Measurements from ENCODE around the gene NTHL1.

The NTHL1 gene

DNA sequence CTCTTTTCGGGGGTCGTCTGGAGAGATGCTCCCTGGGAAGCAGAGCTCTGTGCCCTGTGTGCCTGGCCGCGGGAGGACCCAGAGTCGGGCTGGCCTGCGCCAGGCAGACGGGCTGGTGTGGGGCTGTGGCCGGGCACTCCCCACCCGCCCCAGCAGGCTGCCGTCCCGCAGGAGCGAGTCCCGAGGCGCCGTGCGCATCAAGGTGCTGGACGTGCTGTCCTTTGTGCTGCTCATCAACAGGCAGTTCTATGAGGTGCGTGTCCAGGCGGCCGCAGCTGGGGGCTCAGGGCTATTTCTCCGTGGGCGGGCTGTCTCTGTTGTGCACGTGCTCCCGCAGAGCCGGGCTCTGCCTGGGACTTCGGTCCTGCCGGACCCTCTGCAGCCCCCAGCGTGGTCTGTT, 15.2 kb upstream of the NTHL1 start:
- FAIRE-seq = no peak

DNA sequence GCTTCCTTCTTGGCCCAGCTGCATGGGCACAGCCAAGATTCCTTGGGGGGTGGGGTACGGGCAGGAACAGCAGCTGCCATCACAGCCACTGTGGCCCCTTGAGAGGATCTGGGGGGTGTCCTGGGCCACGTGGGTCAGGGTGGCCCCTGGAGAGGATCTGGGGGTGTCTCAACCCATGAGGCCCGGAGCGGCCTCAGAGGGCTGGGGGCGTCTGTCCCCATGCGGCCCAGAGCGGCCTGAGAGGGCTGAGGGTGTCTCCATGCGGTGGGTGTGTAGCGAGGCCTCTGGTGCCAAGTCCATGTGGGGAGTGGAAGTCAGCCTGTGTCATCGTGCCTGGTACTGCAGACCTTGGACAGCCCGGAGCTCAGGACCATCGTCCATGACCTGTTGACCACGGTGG, 13.9 kb upstream of the NTHL1 start:
- FAIRE-seq = no peak

DNA sequence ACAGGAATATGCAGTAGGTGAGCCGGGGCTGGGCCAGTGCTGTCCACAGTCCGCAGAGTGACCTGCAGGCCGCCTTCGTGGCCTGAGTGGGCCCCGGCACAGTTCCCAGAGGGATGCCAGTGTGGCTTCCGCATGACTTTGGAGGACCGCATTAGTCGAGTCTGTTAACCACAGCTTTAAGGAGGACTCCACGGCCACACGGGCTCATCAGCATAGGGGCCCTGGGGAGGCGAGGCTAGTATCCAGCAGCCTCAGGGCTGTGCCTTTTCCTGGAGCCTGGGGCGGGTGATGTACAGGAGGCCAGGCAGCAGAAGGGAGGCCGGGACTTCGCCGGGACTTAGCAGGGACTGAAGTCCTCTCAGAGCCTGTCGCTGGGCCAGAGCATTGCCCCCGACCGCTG, 13.4 kb upstream of the NTHL1 start:
- no peak for FAIRE-seq

GRCh38 chr16:2060346-2060745, 12.7 kb upstream of the NTHL1 start:
- FAIRE-seq = no peak

- no peak for FAIRE-seq
Measured at GRCh38 chr16:2058872-2059271, 11.2 kb upstream of the NTHL1 start.

GRCh38 chr16:2058420-2058819, 10.8 kb upstream of the NTHL1 start:
- no peak for FAIRE-seq

DNA sequence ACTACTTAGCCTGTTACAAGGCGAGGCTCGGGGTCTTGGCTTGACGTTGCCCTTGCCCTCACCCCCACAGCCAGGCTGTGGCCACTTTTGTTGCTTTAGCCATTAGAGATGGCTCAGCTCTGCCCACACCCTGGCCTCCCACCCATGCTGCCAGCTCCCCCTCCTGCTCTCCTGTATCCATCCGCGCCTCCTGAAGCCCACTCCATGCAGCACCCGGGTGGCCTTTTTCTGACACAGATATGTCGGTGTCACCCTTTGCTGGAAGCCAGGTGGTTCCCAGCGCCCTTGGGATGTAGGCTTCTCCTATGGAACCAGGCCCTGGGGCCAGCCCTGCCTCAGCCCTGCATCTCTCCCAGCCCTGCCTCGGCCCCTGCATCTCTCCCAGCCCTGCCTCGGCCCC, 9.8 kb upstream of the NTHL1 start:
- no peak for FAIRE-seq

GRCh38 chr16:2056681-2057407, 9.2 kb upstream of the NTHL1 start:
- FAIRE-seq = no peak

DNA sequence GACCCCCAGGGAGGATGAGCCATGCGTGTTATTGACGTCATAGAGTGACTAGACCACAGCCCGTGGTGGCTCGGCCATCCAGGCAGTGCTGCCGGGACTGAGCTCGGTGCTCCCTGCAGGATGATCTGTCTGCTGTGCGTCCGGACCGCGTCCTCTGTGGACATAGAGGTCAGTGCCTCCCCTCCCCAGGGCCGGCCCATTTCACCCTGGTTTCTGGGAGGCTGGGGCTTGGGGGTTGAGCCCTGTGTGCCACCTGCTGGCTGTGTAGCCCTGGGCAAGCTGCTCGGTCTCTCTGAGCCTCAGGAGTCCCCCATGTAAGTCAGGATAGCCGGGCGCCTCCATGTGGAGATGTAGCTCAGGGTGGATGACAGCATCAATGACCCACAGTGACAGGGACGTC, 8.4 kb upstream of the NTHL1 start:
- FAIRE-seq = no peak

- FAIRE-seq = no peak
Measured at GRCh38 chr16:2054543-2055245, 7.1 kb upstream of the NTHL1 start.

DNA sequence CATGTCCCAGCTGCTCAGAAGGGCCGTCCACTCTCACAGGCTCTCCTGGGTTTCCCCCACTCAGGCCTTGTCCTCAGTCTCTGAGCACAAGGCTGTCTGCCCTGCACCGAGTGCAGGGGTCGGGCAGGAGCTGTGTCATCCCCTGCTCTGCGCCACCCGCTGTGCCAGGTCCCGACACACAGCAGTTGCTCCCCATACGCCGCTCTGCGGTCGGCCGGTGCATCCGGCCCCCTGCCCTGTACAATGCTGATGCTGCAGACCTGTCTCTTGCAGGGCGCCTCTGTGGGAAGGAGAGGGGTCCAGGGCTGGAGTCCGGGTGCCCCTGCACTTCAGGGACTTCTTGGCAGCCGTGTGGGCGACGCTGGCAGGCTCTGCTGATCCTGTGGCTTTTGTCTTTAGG, 6.3 kb upstream of the NTHL1 start:
- FAIRE-seq = no peak

DNA sequence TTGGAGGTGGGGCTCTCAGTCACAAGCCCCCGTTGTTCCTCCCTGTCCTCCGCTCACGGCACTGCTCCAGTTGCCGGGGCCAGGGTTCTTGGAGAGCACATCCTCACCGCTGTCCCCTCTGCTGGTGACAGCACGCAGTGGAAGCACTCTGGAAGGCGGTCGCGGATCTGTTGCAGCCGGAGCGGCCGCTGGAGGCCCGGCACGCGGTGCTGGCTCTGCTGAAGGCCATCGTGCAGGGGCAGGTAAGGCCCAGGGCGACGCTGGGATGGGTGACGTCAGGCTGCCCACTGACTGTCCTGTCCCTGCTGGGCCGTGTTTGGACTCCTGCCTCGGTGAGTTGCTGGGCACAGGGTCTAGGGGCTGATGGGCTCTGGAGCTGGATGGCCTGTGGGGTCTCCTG, 5.6 kb upstream of the NTHL1 start:
- no peak for FAIRE-seq

- no peak for FAIRE-seq
Measured at GRCh38 chr16:2048116-2048543, 496 bp upstream of the NTHL1 start.

- no peak for FAIRE-seq
Measured at GRCh38 chr16:2046893-2047329, 723 bp downstream of the NTHL1 start.

DNA sequence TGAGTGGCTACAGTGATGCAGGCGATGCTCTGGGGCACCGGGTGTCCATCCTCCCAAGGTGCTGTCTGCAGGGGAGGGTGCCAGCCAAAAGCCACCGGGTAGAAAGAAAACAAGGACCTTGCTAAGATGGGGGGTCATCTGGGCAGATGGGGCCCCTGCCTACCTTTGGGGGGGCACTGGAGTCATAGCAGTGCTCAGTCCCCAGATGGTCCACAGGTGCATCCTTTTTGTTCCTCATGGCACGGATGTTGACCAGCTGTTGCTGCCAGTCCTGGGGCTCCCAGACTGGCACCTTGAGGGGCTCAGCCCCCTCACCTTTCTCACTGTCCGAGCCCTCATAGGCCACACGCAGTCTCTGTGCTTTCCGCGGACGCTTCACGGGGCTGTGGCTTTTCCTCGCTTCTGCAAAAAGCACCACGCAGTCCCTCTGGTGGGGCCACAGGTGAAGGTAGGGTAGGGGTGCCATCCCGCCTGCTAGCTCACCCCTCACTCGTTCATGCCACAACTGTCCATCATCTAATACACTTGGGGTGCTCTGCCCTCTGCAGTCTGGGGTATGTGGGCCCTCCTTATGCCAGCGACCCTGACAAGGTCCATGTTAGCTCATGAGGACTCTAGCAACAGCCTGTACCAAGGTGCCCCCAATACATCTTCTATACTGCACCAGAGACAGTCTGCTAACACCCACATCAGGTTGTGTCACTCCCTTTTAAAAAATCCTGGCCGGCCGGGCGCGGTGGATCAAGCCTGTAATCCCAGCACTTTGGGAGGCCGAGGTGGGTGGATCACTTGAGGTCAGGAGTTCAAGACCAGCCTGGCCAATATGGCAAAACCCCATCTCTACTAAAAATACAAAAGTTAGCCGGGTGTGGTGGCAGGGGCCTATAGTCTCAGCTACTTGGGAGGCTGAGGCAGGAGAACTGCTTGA, 1.4 kb downstream of the NTHL1 start:
- FAIRE-seq = no peak

DNA sequence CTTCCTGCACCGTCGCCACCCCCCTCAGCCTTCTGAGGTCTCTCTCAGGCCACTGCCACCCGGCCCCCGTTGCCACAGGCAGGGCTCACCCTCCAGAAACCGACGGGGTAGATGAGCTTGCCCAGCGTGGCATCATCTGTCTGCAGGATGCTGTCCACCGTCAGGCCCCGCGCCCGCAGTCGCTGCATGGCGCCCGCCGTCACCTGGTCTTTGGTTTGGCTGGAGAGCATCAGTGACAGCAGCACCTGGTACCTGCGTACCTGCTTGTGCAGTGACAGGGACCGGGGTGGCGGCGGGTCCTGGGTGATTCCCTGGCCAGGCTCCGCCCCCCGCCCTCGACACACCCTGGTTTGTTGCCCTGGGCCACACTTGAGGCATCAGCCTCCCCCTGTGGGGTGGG, 3.1 kb downstream of the NTHL1 start:
- FAIRE-seq = no peak

DNA sequence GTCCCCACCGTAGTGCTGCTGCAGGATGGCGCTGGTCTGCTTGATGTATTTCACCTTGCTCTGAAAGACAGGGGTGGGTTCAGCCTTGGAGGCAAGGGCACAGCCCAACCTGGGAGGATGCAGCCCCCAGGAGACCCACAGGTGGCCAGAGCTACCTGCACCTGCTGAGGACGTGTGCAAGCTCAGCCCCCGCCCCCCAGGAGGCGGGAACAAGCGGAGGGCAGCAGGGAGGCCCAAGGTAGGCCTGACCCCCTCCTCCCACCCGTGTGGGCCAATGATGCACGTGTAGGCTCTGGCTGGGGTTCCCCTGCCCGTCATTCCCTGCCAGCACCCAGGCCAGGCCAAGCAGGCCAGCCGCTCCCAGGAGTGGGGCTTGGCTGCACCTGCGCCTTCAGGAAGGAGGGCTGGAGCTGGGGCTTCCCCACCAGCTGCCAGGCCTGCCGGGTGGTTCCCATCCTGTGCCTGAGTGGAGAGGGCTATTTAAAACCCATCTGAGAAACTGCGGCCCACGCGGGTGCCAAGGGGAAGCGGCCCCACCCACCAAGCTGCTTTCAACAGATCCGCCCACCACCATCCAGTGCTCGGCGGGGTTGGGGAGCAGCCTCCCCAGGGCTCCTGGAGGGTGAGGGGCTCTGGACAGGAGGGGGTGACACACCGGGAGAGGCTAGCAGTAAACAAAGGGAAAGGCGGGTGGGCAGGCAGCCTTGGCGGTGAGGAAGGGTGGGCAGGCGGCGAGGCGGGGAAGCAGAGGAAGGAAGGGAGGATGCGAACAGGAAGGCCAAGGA, 3.8 kb downstream of the NTHL1 start:
- no peak for FAIRE-seq

GRCh38 chr16:2042986-2043666, 4.5 kb downstream of the NTHL1 start:
- FAIRE-seq = no peak

DNA sequence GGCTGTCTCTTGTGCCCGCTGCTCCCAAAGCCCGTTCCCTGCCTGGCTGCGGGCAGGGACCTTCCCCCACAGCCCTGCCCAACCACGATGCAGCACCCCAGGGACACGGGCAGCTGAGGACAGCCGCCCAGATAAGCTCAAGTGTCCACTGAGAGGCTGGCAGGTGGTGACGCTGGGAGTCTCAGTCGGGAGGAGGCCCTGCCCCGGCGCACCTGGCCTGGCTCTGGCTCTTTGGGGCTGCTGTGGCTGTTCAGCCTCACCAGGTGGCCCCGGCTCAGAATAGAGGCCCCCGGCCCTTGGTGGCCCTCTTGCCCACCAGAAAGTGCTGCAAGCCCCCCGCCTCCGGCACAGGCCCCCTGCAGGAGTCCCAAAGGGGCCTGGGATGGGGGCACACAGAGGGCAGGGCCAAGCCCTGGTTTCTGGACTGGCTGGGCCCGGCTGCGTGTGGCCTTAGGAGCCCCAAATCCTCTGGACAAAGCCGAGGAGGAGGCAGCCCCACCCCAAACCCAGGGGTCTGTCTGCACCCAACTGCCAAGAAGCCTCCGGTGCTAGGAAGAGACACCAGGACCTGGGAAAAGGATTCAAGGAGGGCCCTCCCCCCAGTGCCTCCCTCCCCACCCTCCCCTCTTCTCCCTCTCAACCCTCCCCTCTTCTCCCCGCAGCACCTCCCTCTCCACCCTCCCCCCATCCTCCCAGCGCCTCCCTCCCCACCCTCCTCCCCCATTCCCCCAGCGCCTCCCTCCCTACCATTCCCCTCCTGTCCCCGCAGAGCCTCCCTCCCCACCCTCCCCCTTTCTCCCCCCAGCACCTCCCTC, 5.3 kb downstream of the NTHL1 start:
- no peak for FAIRE-seq

- FAIRE-seq = no peak
Measured at GRCh38 chr16:2040787-2041522, 6.7 kb downstream of the NTHL1 start.

All from endometrium (tissue), 2 donors.